HG03439 (cell line): ENCODE results near the gene DDT.
A peak's percentile ranks its signal among the peaks of the same experiment; 100 is the strongest.
"Not testable (repeated sequence)": the region's sequence is repeated elsewhere in the genome, so short reads cannot be mapped to it uniquely, and the experiment has no call there.

Experiments
- ATAC-seq: cut with Tn5 transposase; IDR thresholded peaks from one replicate; pipeline ENCODE4 v1.9.1; 2021; ENCODE audit warnings: mild to moderate bottlenecking, moderate library complexity; ENCODE audit not compliant: unreplicated experiment

The DDT gene

DNA sequence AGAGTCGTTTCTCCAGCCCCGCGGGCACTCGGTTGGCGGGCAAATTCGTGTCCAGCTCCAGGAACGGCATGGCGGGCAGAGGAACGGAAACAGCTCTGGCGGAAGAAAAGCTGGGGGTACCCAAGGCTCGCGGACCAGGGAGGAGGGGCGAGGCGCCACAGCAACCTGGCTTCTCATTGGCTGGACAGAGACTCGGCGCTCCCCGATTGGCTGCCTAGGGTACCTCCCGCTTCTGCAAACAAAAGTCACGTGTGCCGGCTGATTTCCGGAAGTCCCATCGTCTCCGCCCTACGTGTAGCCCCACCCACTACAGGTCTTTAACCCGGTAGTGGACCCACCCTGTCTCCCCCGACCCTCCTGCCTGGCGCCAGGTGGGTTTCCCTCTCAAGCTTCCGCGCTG is at the start of gene DDT:
TSS of gene DDT (minus strand) at position 97 of the 400 bp plus-strand sequence. CDS start at position 70, 27 bp downstream.
- ATAC-seq: peak; percentile 88

DNA sequence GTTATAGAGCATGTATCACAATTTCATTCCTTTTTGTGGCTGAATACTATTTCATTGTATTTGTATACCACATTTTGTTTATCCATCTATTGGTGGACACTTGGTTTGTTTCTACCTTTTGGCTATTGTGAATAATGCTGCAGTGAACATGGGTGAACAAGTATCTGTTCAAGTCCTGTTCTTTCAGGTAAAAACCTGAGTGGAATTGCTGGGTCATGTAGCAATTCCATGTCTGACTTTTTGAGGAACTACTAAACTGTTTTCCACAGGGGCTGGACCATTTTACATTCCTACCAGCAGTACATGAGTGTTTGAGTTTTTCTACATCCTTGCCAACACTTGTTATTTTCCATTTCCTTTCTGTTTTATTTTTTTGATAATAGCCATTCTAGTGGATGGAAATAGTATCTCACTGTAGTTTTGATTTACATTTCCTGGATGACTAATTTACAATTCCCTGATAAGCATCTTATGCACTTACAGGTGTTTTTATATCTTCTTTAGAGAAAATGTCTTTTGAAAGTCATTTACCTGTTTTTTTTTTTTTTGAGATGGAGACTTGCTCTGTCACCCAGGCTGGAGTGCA is 49.1 kb upstream of the DDT start:
- no peak for ATAC-seq

DNA sequence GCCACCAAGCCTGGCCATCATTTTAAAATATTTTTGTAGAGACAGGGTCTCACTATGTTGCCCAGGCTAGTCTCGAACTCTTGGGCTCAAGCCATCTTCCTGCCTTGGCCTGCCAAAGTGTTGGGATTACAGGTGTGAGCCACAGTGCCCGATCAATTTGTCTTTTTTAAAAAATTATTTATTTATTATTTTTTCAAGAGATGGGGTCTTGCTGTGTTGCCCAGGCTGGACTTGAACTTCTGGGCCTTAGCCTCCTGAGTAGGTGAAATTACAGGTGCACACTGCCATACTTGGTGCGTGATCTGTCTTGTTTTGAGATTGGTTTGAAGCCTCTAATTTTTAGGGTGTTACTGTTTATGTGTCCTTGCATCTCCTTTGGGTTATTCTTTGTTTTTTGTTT is 47.1 kb upstream of the DDT start:
- ATAC-seq: no peak

DNA sequence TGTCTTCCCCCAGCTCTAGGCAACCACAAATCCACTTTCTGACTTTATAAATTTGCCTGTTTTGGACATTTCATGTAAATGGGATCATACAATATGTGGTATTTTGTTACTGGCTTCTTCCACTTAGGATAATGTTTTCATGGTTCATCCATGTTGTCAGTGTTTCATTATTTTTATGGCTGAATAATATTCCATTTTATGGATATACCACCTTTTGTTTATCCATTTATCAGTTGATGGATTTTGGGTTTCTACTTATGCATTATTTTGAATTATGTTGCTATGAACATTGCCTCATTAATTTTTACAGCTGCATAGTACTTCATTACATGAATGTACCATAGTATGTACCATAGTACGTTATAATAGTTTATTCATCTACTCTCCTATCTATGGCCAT is 41.9 kb upstream of the DDT start:
- no peak for ATAC-seq

DNA sequence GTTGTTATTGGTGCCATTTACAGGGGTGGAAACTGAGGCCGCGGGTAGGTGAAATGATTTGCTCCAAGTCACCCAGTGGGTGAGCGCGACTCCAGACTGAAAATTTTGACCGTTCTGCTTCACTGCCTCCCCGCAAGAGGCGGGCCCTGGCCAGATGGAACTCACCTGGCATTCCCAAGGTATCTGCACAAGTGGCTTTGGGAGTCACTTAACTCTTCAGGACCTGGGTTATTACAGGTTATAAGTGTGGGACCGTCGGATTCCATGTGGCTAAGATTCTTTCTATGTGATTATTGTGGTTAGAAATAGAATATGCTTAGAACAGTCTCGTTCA is 37.5 kb upstream of the DDT start:
- peak; percentile 15 for ATAC-seq

DNA sequence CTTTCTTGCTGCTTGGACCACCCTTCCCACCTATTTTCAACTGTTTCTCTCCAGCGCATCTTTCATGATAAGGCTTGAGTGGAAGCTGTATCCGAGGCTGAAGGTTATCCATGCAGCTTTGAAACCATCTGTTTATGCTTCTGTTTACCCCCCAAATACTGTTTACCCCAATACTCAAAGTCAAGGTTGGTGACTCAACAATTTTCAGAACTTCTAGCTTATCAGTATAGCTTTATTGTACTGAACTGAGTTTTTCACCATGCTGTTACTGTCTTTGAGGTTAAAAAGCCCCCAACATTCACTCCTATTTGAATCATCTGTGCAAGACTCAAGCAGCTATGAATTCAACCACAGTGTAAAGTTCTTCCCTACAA is 35.8 kb upstream of the DDT start:
- ATAC-seq: no peak

DNA sequence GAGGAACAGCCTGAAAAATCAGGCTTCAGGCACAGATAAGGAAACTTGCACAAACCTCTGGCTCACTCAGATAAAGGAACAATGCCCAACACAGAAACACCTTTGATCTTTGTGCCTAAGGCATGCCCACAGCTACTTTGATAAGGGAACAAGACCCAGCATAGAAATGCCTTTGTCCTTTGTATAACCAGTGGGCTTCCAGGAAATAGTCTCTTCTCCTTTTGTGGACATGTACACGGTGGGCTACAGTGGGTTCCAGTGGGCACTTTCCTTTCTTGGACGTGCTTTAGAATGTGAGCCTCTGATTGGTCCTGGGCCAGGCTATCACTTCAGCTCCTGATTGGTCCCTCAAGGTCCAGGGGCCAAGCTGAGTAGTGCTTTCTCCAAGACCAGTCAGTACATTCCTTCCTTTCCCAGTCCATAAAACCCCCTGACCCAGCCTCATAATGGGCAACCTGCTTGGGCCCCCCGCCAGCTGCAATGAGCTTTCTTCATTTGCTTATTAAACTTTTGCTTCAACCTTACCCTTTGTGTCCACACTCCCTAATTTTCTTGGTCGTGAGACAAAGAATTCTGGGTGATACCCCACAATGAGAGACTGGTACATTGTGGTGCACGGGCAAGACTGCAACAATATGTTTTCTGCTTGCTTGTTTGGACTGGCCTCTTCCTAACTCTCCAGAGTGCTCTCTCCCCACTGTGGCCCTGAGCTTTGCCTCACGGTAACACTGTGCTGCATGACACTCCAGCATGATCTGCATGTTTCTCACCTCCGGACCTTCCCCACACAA is 35.2 kb upstream of the DDT start:
- ATAC-seq: no peak

DNA sequence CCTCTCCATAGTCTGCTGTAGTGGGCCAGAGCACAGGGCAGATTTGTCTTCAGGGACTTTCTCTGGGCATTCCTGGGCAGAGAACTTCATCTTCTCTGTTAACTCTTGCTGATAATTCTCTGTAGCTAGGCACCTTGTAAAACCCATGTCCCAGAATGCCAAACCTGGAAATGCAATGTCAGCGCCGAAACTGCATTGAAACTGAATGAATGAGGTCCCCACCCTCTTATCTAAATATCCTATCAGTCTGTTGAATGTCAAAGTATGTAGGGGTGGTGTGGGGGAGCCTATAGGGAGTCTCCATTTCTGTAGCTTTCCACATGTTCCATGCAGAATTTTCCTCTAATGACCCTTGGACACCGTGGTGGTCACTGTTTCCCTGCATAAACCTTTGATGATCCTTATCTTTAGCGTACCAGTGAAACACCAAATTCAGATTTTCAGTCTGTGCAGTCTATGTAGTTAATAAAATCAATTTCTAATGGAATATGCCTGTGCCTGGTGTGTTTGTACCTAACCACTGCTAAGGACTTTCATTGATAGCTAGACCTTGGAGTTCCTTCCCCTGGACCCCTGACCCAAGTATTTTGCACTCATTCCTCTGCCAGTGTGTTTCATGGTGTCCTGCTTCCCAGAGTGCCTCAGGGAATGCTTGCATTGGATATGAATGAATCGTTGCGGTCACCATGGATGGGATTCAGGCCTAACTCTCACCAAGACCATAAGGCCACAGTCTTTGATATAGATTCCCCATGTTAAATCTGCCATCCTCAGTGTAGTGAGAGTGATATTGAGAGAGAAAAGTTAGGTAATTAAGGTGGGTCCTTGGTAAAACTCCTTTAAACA is 34.4 kb upstream of the DDT start:
- ATAC-seq: no peak

DNA sequence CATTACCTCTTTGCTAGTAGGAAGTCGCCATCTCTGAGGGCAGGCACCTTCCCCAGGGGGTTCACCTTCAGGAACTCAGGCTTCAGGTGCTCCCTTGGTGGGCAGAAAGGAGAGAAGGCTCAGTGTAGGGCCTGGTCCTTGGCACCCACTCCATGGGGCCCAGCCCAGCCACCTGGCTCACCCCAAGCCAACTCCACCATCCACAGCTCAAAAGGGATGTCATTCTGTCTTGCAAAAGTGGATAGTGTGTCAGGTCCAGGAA is 33.7 kb upstream of the DDT start:
- ATAC-seq: no peak

DNA sequence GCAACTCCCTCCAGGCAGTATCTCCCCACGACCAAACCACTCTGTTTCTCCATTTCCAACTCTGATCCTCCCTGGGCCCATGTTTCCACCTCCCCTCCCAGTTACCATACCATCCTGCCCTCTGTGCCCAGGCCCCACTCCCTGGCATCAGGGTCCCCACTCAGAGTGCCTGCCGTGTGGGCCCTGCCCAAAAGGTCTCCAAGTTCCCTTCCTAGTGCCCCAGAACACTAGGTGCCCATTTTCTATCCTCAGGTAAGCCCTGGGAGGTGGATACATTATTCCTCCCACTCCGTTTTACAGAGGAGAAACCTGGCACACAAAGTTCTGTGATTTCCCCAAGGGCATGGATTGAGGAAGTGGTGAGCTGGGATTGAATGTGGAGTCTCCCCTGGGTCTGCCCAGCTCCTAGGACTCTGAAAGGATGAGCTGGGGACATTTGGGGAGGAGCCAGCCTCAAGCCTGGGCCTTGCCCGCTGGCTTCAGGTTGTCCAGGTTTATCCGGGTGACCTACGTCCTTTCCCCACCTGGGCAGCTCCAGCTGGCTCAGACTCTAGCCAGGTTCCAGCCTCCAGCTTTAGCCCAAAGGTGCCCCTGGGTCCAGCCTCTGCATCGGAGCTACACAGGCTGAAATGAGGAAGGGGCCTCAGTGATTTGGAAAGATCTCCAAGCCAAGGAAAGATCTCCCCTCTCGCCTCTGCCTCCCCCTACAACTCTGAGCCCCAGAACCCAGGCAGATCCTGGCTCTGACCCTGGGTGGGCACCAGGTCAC is 33.2 kb upstream of the DDT start:
- no peak for ATAC-seq

DNA sequence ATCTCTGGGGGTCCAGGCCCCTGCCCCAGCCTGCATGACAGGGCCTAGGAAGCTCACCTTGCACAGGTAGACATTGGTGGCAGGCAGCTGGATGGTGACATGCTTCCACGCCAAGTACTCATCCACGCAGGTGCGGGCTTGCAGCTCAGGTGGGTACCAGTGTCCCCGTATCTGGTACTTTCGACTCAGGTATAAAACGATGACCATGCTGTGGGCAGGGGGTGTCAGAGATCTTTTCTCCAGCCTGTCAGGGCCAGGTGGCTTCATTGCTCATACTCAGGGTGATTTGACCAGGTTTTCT is 32.6 kb upstream of the DDT start:
- no peak for ATAC-seq

DNA sequence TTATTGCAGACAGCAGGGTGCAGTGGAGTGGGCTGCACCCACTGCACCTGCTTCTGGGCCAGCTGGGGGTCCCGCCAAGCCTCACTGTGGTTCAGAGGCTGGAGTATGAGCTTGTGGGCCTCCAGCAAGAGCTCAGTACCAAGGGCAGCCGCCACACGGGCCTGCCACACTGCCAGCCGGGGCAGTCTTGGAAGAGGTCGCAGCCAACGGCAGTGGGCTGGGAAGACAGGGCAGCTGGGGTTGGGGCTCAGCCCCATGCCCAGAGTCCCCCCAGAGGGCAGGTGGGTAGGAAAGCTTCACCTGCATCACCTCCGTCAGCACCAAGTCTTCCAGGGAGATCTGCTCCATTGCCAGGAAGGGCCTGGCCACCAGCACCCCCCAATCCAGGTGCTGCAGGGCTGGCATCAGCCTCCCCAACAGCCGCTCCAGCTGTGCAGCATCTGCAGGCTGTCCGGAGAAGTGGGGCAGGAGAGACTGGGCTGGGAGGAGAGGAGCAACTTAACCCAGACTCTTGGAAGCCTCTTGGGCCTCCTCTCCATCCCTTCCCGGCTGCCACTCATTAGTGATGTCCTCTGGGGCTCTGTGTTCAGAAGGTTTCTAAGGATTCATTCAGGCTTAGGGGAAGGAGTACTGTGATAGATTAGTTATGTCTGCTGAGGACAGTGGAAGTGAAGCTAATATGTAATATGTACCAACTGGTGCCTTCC is 32.1 kb upstream of the DDT start:
- ATAC-seq: no peak

DNA sequence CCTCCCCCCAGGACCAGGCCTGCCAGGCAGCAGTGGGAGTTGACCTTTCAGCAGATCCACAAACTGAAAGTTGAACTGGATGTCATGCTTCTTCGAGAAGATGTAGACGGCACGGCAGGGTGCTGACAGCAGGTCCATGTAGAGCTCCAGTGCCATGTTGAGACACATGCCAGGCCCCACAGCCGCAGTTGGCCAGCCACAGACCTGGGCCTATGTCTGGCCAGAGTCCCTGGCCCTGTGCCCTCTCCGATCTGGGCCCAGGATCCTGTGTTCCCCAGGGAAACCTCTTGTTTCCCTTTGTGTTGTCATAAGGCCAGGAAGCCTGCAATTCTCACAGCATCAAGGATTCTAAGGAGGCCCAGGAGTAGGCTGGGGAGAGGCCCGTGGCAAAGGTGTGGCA is 31.0 kb upstream of the DDT start, which contains the start of gene GSTT4:
TSS of gene GSTT4 (minus strand) at position 253 of the 400 bp plus-strand sequence. CDS start at position 156, 97 bp downstream.
- no peak for ATAC-seq

DNA sequence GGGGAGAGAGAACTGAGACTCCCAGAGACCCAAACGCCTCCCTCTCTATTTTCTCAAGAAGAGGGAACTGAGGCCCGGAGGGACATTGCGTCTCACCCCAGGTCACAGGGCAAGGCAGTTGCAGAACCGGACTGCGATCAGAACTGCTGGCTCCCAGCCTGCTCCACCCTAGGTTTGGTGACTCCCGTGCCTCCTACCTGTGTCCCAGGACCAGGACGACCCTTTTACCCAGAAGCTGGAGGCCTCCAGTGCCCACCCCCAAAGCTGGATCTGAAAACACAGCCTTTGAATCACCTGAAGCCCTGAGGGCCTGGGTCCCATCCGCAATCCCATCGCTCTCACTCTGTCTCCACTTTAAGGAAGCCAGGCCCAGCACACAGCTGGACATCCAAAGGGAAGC is 29.6 kb upstream of the DDT start:
- ATAC-seq: no peak

DNA sequence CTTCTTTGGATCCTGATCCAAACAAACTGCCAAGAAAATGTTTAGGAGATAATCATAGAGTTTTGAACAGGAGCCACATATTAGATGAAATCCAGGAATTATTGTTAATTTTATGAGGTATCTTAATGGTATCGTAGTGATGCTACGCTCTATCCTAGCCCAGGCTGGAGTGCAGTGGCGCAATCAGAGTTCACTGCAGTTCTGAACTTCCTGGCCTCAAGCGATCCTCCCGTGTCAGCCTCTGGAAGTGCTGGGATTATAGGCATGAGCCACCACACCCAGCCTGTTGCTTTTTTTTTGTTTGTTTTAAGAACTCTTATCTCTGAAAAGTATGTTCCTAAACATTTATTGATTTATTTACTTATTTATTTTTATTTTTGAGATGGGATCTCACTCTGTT is 28.6 kb upstream of the DDT start:
- ATAC-seq: no peak

DNA sequence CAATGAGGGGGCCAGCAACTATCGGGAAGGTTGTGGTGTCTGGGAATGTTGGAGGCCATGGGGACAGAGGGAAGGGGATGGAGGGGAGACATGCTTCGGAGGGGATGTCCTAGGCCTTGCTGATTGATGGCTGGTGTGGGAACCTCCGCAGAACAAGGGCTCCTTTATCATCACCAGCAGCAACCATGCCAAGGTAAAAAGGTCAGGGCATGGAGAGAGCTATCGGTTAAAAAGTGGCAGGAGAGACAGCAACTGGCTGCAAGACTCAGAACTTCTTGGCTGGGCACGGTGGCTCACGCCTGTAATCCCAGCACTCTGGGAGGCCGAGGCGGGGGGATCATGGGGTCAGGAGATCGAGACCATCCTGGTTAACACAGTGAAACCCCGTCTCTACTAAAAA is 28.0 kb upstream of the DDT start:
- no peak for ATAC-seq

DNA sequence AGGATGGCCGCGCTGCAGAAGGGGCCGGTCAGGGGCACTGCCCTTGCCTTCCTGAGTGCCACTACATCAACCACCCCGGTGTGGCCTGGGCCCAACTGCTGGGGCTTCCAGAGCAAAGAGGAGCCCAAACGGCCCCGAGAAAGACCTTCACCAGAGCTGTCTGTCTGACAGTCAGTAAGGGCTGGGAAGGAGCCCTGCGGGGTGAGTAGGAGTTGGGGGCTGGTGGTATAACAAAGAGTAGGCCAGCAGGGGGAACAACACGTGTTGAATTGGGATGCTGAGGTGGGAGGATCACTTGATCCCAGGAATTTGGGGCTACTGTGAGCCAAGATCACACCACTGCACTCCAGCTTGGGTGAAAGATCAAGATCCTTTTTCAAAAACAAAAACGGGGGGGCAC is 27.1 kb upstream of the DDT start:
- ATAC-seq: no peak

DNA sequence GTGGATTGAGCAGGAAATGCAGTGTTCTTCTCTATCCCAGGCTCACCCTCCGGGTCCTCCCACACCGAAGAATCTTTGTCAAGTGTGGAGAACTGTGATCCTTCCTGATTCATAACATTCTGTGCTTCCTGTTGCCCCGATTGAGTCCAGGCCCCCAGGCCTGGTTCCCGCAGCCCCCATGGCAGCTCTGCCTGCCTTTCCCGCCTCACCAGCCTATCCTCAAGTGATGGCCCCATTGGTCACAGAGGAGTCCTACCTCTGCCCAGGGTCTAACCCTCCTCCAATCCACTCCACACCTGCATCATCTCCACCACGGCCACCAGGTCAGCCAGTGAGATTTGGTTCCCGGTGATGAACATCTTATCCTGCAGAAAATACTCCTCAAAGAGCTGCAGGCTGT is 25.5 kb upstream of the DDT start:
- not testable (repeated sequence) for ATAC-seq

DNA sequence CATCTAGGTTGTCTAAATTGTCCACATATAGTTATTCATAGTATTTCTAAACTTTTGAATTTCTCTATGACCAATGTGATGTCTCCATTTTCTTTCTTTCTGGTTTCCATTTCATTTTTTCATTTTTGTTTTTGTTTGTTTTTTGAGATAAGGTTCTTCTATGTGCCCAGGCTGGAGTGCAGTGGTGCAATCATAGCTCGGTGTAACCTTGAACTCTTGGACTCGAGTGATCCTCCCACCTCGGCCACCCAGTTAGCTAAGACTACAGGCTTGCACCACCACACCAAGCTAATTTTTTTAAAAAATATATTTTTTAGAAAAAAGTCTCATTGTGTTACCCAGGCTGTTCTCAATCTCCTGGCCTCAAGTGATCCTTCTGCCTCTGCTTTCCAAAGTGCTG is 22.9 kb upstream of the DDT start:
- no peak for ATAC-seq

DNA sequence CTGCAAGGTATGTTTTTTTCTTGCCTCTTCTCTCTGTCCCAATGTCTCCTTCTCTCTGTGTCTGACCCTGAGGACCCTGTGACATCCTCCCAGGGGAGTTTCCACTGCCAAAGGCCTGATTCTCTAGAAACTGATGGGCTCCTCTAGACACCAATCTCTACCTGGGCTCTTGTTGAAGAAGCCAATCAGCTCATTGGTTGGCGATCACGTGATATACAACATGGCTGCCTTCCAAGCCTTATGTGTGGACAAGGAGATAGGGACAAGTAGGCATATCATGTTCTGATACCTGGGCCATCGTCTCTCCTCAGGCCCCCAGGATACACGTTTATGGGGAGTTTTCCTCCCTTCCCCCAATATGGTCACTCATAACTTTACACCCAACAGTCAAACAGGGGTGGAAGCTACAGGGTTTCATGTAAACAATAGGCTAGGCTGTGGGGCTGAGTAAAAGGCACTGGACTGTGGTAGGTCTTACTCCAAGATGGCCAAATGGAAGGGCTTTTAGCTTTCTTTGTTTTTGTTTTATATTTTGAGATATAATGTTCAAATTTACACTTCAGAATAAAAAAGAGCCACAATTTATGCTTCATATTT is 19.4 kb upstream of the DDT start:
- not testable (repeated sequence) for ATAC-seq

DNA sequence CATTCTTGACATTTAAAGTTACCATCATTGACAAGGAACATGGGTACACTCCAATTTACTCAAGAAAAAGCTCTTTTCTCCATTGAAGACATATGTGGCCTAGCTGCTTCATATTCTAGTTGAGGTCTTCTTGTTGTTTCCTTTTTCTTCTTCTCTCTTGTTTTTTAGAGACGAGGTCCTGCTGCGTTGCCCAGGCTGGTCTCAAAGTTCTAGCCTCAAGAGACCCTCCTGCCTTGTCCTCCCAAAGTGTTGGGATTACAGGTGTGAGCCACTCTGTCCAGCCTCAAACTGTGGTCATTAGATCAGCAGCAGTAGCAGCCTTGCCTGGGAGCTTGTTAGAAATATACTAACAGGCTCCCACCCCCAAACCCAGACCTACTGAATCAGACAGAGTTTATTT is 18.8 kb upstream of the DDT start:
- ATAC-seq: not testable (repeated sequence)
